ENCODE results near the gene VKORC1.

Gene VKORC1

DNA sequence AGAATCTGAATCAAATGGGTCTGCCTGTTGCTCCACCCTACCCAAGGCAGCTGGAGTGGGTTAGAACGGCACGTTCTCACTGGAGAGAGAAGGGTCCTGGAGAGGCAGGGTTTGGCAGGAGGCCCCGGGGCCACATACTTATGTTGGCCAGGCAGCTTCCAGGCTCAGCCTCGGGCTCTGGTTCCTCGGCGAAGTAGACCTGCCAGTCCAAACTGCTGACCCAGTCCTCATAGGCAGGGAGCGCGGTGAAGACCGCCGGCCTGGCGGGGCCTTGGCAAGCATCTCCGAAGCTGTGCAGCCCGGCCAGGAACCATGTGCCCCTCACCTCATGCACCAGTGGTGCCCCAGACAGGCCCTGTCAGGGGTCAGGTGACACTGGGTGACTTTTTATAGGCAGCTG lies 10.6 kb downstream of the VKORC1 start:
- Histone ChIP-seq H3K9ac (ENCODE audit: low read length) (no peak overlapping the region), H3K4me2 (ENCODE audit: low read depth, low read length, poor library complexity, severe bottlenecking) (no peak overlapping the region), H3F3A (ENCODE audit: insufficient read depth) (no peaks in the 10 kb centered on the region), H4K20me1 (ENCODE audit: low read depth, low read length) (no peaks in the 10 kb centered on the region), H3K9me2 (replicated peaks; ENCODE audit: insufficient read depth, low read length) (no peaks in the 10 kb centered on the region), H3K79me2 (ENCODE audit: insufficient read depth, low read length) (no peaks in the 10 kb centered on the region; the same call in 1 of the 2 replicates), H2AFZ (ENCODE audit: low read depth, low read length, severe bottlenecking) (no peak overlapping the region), H3K9me3 (ENCODE audit: insufficient read depth, low read length) (no peaks in the 10 kb centered on the region), H3K4me3 (ENCODE audit: insufficient read depth, low read length, poor library complexity, severe bottlenecking) (no peak overlapping the region), H3K27me3 (ENCODE audit: low read length) (no peaks in the 10 kb centered on the region), H3K27ac (ENCODE audit: low read depth, low read length) (no peak overlapping the region), H3K36me3 (ENCODE audit: low read length) (no peaks in the 10 kb centered on the region)
- TF ChIP-seq, protein P1, sequence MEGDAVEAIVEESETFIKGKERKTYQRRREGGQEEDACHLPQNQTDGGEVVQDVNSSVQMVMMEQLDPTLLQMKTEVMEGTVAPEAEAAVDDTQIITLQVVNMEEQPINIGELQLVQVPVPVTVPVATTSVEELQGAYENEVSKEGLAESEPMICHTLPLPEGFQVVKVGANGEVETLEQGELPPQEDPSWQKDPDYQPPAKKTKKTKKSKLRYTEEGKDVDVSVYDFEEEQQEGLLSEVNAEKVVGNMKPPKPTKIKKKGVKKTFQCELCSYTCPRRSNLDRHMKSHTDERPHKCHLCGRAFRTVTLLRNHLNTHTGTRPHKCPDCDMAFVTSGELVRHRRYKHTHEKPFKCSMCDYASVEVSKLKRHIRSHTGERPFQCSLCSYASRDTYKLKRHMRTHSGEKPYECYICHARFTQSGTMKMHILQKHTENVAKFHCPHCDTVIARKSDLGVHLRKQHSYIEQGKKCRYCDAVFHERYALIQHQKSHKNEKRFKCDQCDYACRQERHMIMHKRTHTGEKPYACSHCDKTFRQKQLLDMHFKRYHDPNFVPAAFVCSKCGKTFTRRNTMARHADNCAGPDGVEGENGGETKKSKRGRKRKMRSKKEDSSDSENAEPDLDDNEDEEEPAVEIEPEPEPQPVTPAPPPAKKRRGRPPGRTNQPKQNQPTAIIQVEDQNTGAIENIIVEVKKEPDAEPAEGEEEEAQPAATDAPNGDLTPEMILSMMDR (IDR thresholded peaks at IDR 0.05; ENCODE audit: insufficient read depth, low read length, poor library complexity, severe bottlenecking) = no peak
- no peak for TF ChIP-seq EZH2phosphoT487 (conservative IDR thresholded peaks at IDR 0.05; ENCODE audit: low read length)

DNA sequence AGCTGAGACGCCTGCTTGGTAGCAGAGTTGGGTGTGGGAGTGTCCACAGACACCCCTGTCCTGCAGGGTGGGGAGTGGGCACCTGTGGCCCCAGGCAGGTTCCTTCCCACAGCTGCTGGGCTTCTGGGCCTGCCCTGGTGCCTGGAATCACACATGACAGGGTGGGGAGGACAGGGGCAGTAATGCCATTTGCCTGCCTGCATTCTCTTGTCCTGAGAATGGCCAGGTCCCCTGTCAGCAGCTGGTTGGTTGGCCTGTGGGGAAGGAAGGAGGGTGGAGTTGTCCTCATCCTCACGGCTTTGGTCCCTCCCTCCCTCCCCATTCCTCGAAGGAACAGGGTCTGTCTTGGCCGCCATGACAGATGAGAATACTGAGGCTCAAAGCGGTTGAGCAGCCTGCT lies 11.0 kb downstream of the VKORC1 start:
- Histone ChIP-seq H3K9me2 (replicated peaks; ENCODE audit: insufficient read depth, low read length) (no peaks in the 10 kb centered on the region), H2AFZ (ENCODE audit: low read depth, low read length, severe bottlenecking) (no peak overlapping the region), H3K79me2 (ENCODE audit: insufficient read depth, low read length) (no peaks in the 10 kb centered on the region; the same call in 1 of the 2 replicates), H4K20me1 (ENCODE audit: low read depth, low read length) (no peaks in the 10 kb centered on the region), H3K4me2 (ENCODE audit: low read depth, low read length, poor library complexity, severe bottlenecking) (no peak overlapping the region), H3K9ac (ENCODE audit: low read length) (no peak overlapping the region), H3K9me3 (ENCODE audit: insufficient read depth, low read length) (no peaks in the 10 kb centered on the region), H3K36me3 (ENCODE audit: low read length) (no peaks in the 10 kb centered on the region), H3K27me3 (ENCODE audit: low read length) (no peaks in the 10 kb centered on the region), H3K4me3 (ENCODE audit: insufficient read depth, low read length, poor library complexity, severe bottlenecking) (no peak overlapping the region), H3K27ac (ENCODE audit: low read depth, low read length) (no peak overlapping the region), H3F3A (ENCODE audit: insufficient read depth) (no peaks in the 10 kb centered on the region)
- TF ChIP-seq, protein P1 (IDR thresholded peaks at IDR 0.05; ENCODE audit: insufficient read depth, low read length, poor library complexity, severe bottlenecking) = no peak
- no peak for TF ChIP-seq EZH2phosphoT487 (conservative IDR thresholded peaks at IDR 0.05; ENCODE audit: low read length)

DNA sequence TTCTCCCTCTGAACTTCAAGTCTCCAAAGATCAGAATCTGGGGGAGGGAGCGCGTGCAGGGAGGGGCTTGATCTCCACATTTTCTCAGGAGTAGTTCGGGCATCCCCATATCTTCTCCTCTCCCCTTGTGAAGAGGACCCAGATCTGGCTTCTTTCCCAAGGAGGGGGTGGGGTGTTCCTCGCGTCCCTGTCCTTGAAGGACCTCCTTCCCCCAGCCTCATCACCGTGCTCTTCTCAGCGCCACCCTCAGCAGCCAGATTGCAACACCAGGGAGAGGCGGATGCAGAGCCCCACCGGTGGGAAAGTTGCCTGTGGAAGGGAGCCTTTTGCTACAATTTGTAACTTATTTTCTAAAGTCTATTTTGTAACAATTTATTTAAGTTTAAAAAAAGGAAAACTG lies 11.5 kb downstream of the VKORC1 start:
- Histone ChIP-seq H2AFZ (ENCODE audit: low read depth, low read length, severe bottlenecking) (no peak overlapping the region), H3F3A (ENCODE audit: insufficient read depth) (no peaks in the 10 kb centered on the region), H3K9me3 (ENCODE audit: insufficient read depth, low read length) (no peaks in the 10 kb centered on the region), H3K27ac (ENCODE audit: low read depth, low read length) (no peak overlapping the region), H3K27me3 (ENCODE audit: low read length) (no peaks in the 10 kb centered on the region), H3K9ac (ENCODE audit: low read length) (no peak overlapping the region), H3K4me2 (ENCODE audit: low read depth, low read length, poor library complexity, severe bottlenecking) (no peak overlapping the region), H3K9me2 (replicated peaks; ENCODE audit: insufficient read depth, low read length) (no peaks in the 10 kb centered on the region), H3K36me3 (ENCODE audit: low read length) (no peaks in the 10 kb centered on the region), H3K4me3 (ENCODE audit: insufficient read depth, low read length, poor library complexity, severe bottlenecking) (no peak overlapping the region), H3K79me2 (ENCODE audit: insufficient read depth, low read length) (no peaks in the 10 kb centered on the region; the same call in 1 of the 2 replicates), H4K20me1 (ENCODE audit: low read depth, low read length) (no peaks in the 10 kb centered on the region)
- TF ChIP-seq EZH2phosphoT487 (conservative IDR thresholded peaks at IDR 0.05; ENCODE audit: low read length) = no peak
- TF ChIP-seq, protein P1 (IDR thresholded peaks at IDR 0.05; ENCODE audit: insufficient read depth, low read length, poor library complexity, severe bottlenecking) = no peak

Measured in SU-DHL-6 (cell line).